T-helper 1 cell treated with Interleukin-12 subunit alpha and Interleukin-12 subunit beta and Interleukin-4 antibody, amounts not matched to agents 30 μg/mL and 1 μg/mL, for 36 hours (primary cell): ENCODE data around the gene WASF3.
A peak's percentile ranks its signal among the peaks of the same experiment; 100 is the strongest.
"Not testable (repeated sequence)": the region's sequence is repeated elsewhere in the genome, so short reads cannot be mapped to it uniquely, and the experiment has no call there.

ENCODE experiments used
- H3K27ac Mint-ChIP-seq: one replicate; pipeline ENCODE4 v1.8.0; 2021; ENCODE audit warnings: mild to moderate bottlenecking, mixed read lengths
- H3K27me3 Mint-ChIP-seq: one replicate; pipeline ENCODE4 v1.8.0; 2021; ENCODE audit warnings: low read depth, mixed read lengths
- H3K36me3 Mint-ChIP-seq: one replicate; pipeline ENCODE4 v1.8.0; 2021; ENCODE audit warnings: low read depth, mixed read lengths
- H3K4me1 Mint-ChIP-seq: one replicate; pipeline ENCODE4 v1.8.0; 2021; ENCODE audit warnings: low read depth, mixed read lengths
- H3K4me3 Mint-ChIP-seq: one replicate; pipeline ENCODE4 v1.8.0; 2021; ENCODE audit warnings: mild to moderate bottlenecking, moderate library complexity, mixed read lengths
- H3K9me3 Mint-ChIP-seq: one replicate; pipeline ENCODE4 v1.8.0; 2021; ENCODE audit warnings: mixed read lengths

WASF3 gene

GRCh38 chr13:26706381-26706780 lies 148.9 kb downstream of the WASF3 start:
- Mint-ChIP-seq H3K4me1 (no peaks in the 10 kb centered on the region), H3K27me3 (peaks cover 9% of the 10 kb centered on the region), H3K4me3 (no peak overlapping the region), H3K27ac (no peak overlapping the region), H3K36me3 (no peaks in the 10 kb centered on the region), H3K9me3 (no peaks in the 10 kb centered on the region)

- Mint-ChIP-seq H3K4me3 (no peak overlapping the region), H3K27me3 (peaks cover 9% of the 10 kb centered on the region)
Observed at GRCh38 chr13:26707122-26708006, 149.9 kb downstream of the WASF3 start.

GRCh38 chr13:26708007-26708297 lies 150.5 kb downstream of the WASF3 start:
- Mint-ChIP-seq H3K9me3 (peaks cover 4% of the 10 kb centered on the region), H3K27me3 (peaks cover 5% of the 10 kb centered on the region), H3K36me3 (no peaks in the 10 kb centered on the region), H3K27ac (no peak overlapping the region), H3K4me1 (no peaks in the 10 kb centered on the region), H3K4me3 (no peak overlapping the region)

More at GRCh38 chr13:26707122-26708006, 149.9 kb downstream of the WASF3 start:
- Mint-ChIP-seq H3K4me1 (no peaks in the 10 kb centered on the region), H3K27ac (no peak overlapping the region), H3K36me3 (no peaks in the 10 kb centered on the region), H3K9me3 (no peaks in the 10 kb centered on the region)

- no peaks in the 10 kb centered on the region for H3K27me3 Mint-ChIP-seq
- no peaks in the 10 kb centered on the region for H3K4me1 Mint-ChIP-seq
- peaks cover 4% of the 10 kb centered on the region for H3K9me3 Mint-ChIP-seq
- H3K4me3 Mint-ChIP-seq: no peak overlapping the region
- H3K36me3 Mint-ChIP-seq: no peaks in the 10 kb centered on the region
- H3K27ac Mint-ChIP-seq: no peak overlapping the region
Observed at GRCh38 chr13:26709461-26709860, 152.0 kb downstream of the WASF3 start.

GRCh38 chr13:26710166-26710565 lies 152.7 kb downstream of the WASF3 start:
- Mint-ChIP-seq H3K36me3 (no peaks in the 10 kb centered on the region), H3K4me3 (no peak overlapping the region), H3K27me3 (no peaks in the 10 kb centered on the region), H3K27ac (no peak overlapping the region), H3K4me1 (no peaks in the 10 kb centered on the region), H3K9me3 (peaks cover 4% of the 10 kb centered on the region)

- Mint-ChIP-seq H3K36me3 (no peaks in the 10 kb centered on the region), H3K4me1 (no peaks in the 10 kb centered on the region), H3K27ac (no peak overlapping the region), H3K27me3 (no peaks in the 10 kb centered on the region), H3K9me3 (peaks cover 4% of the 10 kb centered on the region), H3K4me3 (no peak overlapping the region)
Observed at GRCh38 chr13:26711211-26711610, 153.7 kb downstream of the WASF3 start.

GRCh38 chr13:26713341-26713740 lies 155.9 kb downstream of the WASF3 start:
- H3K9me3 Mint-ChIP-seq: peaks cover 4% of the 10 kb centered on the region
- no peak overlapping the region for H3K27ac Mint-ChIP-seq
- H3K4me1 Mint-ChIP-seq: no peaks in the 10 kb centered on the region
- H3K27me3 Mint-ChIP-seq: no peaks in the 10 kb centered on the region
- no peaks in the 10 kb centered on the region for H3K36me3 Mint-ChIP-seq
- no peak overlapping the region for H3K4me3 Mint-ChIP-seq

GRCh38 chr13:26716984-26717383 lies 159.5 kb downstream of the WASF3 start:
- Mint-ChIP-seq H3K4me3 (no peak overlapping the region), H3K9me3 (peaks cover 4% of the 10 kb centered on the region), H3K4me1 (peaks cover 10% of the 10 kb centered on the region), H3K27me3 (no peaks in the 10 kb centered on the region), H3K27ac (no peak overlapping the region), H3K36me3 (no peaks in the 10 kb centered on the region)

GRCh38 chr13:26718146-26718545 lies 160.7 kb downstream of the WASF3 start:
- H3K27me3 Mint-ChIP-seq: no peaks in the 10 kb centered on the region
- no peaks in the 10 kb centered on the region for H3K36me3 Mint-ChIP-seq
- peaks cover 14% of the 10 kb centered on the region for H3K4me1 Mint-ChIP-seq
- no peak overlapping the region for H3K4me3 Mint-ChIP-seq
- no peaks in the 10 kb centered on the region for H3K9me3 Mint-ChIP-seq
- no peak overlapping the region for H3K27ac Mint-ChIP-seq

GRCh38 chr13:26718872-26719271 lies 161.4 kb downstream of the WASF3 start:
- Mint-ChIP-seq H3K27ac (no peak overlapping the region), H3K4me1 (peaks cover 14% of the 10 kb centered on the region), H3K36me3 (no peaks in the 10 kb centered on the region), H3K9me3 (no peaks in the 10 kb centered on the region), H3K4me3 (no peak overlapping the region), H3K27me3 (no peaks in the 10 kb centered on the region)

GRCh38 chr13:26719356-26719945 lies 162.0 kb downstream of the WASF3 start:
- Mint-ChIP-seq H3K27ac (no peak overlapping the region), H3K27me3 (no peaks in the 10 kb centered on the region), H3K9me3 (no peaks in the 10 kb centered on the region), H3K4me3 (no peak overlapping the region), H3K4me1 (peaks cover 14% of the 10 kb centered on the region), H3K36me3 (no peaks in the 10 kb centered on the region)

- peak overlapping the region; percentile 12 for H3K4me3 Mint-ChIP-seq
Observed at GRCh38 chr13:26721251-26722121, 164.0 kb downstream of the WASF3 start.

GRCh38 chr13:26722321-26722720 lies 164.8 kb downstream of the WASF3 start:
- peaks cover 14% of the 10 kb centered on the region for H3K4me1 Mint-ChIP-seq
- H3K36me3 Mint-ChIP-seq: peaks cover 2% of the 10 kb centered on the region
- H3K9me3 Mint-ChIP-seq: no peaks in the 10 kb centered on the region
- no peaks in the 10 kb centered on the region for H3K27me3 Mint-ChIP-seq
- H3K4me3 Mint-ChIP-seq: no peak overlapping the region
- H3K27ac Mint-ChIP-seq: no peak overlapping the region

More at GRCh38 chr13:26721251-26722121, 164.0 kb downstream of the WASF3 start:
- peaks cover 2% of the 10 kb centered on the region for H3K36me3 Mint-ChIP-seq
- H3K27ac Mint-ChIP-seq: peak overlapping the region; percentile 2
- H3K4me1 Mint-ChIP-seq: peaks cover 14% of the 10 kb centered on the region
- H3K9me3 Mint-ChIP-seq: no peaks in the 10 kb centered on the region
- no peaks in the 10 kb centered on the region for H3K27me3 Mint-ChIP-seq

GRCh38 chr13:26723620-26724019 lies 166.1 kb downstream of the WASF3 start:
- not testable (repeated sequence) for H3K9me3 Mint-ChIP-seq, H3K4me3 Mint-ChIP-seq, H3K36me3 Mint-ChIP-seq, H3K27ac Mint-ChIP-seq, H3K27me3 Mint-ChIP-seq
- peaks cover 14% of the 10 kb centered on the region for H3K4me1 Mint-ChIP-seq
